M059J (cell line): Measurements from ENCODE around the gene TMEM175. TPM values are rescaled to one million over a fixed set of nuclear protein-coding genes. Genes with fewer than 3 reads are reported as not detected.

Source experiments
- DNase-seq: peaks from one replicate; pipeline ENCODE4 v3.0.0-alpha.2; 2012; ENCODE audit warnings: low read depth
- total RNA-seq: library from RNA; depleted of rRNA; stranded (reverse); fragments of >200 nt; shearing (Covaris generic); gene quantifications from 2 replicates; pipeline ENCODE4 v1.2.3, GENCODE V29; 2014; rRNA removed

TMEM175 gene, protein sequence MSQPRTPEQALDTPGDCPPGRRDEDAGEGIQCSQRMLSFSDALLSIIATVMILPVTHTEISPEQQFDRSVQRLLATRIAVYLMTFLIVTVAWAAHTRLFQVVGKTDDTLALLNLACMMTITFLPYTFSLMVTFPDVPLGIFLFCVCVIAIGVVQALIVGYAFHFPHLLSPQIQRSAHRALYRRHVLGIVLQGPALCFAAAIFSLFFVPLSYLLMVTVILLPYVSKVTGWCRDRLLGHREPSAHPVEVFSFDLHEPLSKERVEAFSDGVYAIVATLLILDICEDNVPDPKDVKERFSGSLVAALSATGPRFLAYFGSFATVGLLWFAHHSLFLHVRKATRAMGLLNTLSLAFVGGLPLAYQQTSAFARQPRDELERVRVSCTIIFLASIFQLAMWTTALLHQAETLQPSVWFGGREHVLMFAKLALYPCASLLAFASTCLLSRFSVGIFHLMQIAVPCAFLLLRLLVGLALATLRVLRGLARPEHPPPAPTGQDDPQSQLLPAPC
- 31.6 and 36.9 TPM in 2 replicates for total RNA-seq

DNA sequence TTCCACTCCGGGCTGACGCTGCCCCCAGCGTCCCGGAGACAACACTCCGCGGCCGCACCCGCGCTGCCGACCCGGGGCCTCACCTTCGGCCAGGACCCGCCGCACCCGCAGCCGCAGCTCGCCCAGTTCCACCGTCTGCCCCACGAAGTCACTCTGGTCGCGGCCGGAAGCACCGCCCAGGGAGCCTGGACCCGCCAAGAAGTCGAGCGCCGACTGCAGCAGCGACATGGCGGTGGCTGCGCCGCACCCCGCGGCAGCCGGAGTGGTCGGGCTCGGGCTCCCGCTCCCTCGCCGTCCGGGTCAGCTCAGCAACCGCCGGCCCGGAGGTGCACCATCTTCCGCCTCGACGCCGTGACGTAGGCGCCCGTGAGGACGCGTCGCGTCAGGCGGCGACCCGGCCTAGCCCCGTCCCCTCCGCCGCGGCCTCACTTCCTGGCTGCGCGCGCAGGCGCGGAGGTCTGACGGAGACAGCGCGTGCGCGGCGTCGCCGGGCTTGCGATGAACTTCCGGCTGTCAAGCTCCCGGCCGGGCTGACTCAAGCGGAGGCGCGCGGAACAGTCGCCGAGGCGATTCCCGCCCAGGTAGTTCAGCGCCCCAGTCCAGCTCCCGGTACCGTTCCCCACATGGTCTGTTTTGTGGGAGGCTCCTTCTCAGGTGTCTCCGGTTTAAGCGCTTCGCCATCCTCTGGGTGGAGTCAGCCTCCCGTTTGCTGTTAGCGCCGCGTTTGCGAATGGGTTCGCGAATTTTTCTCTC is at the start of gene TMEM175, which contains the start of gene GAK:
Gene TMEM175, plus strand, starts transcription at position 501 of the 753 bp plus-strand sequence. CDS start 15,280 bp downstream, outside the sequence.
Gene GAK, minus strand, starts transcription at position 357 of the 753 bp plus-strand sequence. Its CDS starts 129 bp downstream, at position 228.
- DNase-seq = peak; percentile 92

DNA sequence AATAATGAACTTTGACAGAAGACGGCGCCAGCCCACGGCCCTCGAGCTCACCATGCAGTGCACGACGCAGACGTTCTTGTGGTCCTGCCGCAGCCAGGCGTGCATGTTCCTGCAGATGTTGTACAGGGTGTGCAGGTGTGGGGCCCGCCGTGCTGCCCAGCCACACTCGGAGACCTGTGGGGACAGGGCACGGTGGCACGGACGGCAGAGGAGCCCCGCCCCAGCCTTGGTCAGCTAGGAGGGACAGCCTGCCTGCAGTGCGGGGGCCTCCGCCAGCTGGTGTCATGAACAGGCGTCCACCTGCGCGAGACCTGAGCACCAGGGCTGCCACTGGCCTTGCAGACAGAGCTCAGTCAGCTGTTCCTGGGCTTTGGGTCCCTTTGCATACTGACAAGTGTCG is 49.6 kb upstream of the TMEM175 start:
- no peak for DNase-seq

DNA sequence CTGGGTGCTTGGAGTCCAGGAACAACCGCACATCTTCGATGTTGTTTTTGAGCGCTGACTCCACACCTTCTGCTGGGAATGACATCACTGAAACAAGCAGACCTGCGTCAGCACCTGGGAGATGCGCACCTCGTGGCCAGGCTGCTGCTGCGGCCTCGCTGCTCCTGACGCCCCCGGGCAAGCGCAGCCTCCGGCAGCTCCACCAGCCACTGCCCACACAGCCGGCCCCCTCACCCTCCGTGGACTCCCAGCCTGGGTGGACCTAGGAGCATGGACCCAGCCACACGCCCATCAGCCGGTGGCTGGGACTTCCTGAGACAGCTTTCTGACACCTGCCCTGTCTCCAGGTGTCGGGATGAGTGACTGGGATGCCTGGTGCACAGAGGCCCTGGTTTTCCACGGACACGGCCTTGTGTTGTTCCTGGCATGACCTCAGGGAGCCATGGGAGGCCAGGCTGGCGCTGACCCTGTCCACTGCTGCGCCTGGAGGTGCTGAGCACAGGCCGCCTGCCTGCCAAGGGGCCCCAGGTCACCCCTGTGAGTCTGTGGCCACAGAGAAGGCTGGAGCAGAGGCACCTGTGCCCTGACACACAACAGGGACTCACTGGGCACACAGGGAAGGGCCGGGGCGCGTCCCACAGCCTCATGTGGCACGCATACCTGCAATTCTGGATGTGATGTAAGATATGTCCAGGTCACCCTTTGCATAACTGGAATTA is 48.7 kb upstream of the TMEM175 start:
- no peak for DNase-seq

DNA sequence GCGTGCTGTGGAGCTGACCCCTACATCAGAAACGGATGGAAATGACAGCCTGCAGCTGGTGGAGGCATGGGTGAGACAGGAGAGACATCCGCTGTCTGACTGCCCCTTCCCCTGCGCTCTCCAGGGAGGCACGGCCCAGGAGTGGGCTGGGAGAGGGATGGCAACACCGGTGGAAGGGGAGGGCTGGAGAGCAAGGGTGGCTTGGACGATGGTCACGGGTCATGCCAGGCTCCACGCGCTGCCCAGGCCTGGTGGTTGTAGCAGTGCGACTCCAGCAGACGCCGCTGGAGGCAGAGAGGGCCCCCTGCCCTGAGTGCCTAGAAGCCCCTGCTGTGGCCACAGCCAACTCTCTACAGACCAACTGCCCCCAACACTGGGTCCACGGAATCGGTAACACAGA is 48.0 kb upstream of the TMEM175 start:
- no peak for DNase-seq

DNA sequence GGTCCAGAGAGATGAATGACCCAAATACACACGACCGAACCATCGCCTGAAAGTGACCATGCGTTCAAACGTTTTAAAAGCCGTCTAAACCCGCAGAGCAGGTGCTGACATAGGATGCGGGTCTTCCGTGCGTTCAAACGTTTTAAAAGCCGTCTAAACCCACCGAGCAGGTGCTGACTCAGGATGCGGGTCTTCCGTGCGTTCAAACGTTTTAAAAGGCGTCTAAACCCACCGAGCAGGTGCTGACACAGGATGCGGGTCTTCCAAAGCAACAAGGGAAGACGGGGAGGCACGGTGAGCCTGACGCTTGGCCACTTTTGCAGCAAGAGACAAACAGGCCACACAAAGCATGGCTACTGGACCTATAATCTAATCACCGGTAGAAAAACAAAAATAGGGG is 47.4 kb upstream of the TMEM175 start:
- no peak for DNase-seq

DNA sequence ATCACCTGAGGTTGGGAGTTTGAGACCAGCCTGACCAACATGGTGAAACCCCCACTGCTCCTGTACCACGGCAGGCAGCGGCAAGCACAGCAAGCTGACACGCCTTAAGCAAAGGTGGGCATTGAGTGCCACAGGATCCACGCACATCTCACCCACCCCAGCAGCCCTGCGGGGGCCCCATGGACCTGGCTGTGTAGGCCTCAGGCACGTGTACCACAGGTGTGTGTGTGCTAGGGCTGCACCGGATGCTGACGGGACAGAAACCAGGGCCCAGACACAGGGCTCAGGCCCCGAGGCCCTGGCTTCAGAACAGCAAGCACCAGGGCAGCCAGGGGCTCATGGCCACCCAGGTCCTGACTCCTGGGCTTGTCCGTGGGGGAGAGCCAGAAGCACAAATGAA is 46.9 kb upstream of the TMEM175 start:
- no peak for DNase-seq

DNA sequence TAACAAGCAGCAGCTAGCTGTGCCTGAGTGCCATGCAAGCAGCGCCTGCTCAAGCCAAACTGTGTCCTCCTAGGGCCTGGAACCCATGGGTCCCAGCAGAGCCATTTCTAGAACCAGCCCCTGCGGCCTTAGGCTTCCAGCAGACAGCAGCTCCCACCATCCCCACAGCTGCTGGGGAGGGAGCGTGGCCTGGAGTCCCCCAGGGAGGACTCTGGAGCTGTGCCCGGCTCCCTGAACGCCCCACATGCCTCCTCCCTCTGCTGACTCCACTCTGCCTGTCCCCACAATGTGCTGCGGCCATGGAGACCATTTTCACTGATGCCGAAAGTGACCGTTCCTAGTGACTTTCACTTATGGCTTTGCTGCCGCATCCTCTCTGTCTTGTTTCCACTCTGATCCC is 46.0 kb upstream of the TMEM175 start:
- DNase-seq = no peak

DNA sequence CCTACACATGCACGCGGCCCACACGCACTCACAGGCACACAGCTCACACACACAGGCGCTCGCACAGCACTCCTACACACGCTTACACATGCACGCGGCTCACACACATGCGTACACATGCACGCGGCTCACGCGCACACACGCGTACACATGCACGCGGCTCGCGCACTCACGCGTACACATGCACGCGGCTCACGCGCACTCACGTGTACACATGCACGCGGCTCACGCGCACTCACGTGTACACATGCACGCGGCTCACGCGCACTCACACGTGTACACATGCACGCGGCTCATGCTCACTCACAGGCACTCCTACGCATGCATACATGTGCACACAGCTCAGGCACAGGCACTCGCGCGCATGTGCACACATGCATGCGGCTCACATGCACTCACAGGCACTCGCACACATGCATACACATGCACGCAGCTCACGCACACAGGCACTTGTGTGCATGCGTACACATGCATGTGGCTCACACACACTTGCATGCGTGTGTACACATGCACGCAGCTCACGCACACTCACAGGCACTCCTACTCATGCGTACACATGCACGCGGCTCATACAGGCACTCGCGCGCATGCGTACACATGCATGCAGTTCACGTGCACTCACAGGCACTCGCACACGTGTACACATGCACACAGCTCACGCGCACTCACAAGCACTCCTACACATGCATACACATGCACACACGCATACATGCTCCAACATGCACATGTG is 45.1 kb upstream of the TMEM175 start:
- DNase-seq = no peak

DNA sequence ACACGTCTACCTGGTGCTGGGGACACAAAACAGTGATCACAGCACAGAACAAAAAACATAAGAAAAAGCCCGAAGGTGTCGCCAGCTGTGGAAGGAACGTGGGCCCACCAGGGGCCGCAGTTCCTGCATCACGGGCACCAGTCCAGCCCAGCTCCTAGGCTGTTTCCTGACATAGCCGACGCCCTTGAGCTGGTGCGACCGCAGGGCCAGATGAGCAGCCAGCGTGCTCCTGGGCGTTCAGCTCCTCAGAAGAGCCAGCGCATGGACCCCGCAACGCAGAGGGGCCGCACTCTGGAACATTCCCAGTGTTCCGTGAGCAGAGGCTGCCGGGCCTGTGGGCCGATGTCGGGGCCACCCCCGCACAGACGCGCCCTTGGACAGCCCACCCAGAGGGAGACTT is 44.2 kb upstream of the TMEM175 start:
- DNase-seq = no peak

DNA sequence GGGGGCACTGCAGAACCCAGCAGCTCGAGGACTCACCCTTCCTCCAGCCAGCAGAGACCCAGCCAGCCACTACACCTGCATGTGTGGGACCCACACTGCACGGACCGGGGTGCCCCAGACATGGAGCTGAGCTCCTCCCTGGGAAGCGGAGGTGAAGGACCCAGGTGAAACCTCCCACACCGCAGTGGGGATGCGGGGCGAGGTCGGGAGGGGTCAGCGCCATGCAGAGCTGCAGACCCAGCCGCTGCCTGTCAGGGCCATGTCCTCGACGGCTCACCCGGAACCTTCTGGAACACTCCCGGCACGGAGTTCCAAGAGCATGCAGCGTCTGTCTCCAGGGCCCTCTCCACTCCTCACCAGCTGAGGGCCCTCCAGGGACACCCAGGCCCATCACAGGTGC is 42.7 kb upstream of the TMEM175 start:
- DNase-seq = no peak

DNA sequence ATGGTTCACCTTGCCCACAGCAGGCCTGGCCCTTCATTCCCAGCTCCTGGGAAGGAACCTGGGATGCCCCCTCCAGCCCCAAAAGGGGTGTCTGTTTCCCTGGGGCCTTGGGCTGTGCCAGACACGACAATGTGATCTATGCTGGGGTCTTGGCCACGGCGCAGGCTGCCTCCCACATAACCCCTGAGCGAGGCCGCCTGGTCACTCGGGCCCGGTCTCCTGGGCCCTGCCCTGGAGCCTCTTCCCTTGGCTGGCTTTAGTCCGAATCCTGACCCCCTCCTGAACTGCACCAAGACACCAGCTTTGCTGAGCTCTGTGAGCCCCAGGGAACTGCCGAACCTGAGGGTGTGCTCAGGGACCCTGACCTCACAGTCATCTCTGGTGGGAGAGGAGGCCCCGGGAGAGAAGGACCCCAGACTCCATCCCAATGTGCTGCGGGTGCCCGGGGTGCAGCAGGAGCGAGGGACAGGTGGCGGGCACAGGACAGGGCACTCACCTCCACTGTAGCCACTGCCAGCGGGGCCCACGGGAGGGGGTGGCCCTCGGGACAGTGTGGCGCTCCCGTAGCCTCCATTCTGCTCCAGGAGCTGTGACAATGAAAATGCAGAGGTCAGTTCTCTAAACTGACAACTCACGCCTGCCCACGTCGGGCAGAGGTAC is 42.1 kb upstream of the TMEM175 start:
- no peak for DNase-seq

DNA sequence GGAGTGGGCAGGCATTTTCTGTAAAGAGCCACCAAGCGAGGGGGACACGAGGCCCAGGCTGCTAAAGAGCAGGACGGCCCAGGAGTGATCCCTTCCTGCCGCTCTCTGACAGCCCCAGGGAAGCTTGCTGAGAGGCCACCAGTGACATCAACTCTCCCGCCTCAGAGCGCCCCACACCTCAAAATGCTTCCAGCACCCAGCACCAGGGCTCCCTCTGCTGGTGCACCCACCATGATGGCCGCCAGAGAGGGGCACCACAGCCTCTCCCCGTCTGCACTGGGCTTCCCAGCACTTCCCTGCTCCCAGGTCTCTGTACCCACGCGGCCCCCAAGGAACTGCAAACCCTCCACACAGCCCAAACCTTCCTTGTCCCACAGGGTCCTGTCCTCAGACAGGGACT is 40.5 kb upstream of the TMEM175 start:
- no peak for DNase-seq

DNA sequence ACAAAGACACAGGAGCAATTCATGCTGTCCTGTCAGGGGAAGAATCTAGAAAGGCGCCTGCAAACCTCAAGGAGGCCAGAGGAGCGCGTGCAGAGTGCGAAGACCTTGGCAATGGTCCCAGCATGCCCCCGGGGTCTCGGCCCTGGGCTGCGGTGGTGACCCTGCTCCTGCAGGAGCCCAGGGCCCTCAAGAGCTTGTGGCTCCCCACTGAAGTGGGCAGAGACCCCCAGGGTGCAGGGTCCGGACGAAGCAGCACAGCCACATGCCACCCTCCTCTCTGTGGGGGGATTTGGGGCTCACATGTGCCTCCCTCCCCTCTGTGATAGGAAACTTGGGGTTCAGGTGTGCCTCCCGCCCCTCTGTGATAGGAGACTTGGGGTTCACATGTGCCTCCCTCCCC is 39.5 kb upstream of the TMEM175 start:
- DNase-seq = no peak

DNA sequence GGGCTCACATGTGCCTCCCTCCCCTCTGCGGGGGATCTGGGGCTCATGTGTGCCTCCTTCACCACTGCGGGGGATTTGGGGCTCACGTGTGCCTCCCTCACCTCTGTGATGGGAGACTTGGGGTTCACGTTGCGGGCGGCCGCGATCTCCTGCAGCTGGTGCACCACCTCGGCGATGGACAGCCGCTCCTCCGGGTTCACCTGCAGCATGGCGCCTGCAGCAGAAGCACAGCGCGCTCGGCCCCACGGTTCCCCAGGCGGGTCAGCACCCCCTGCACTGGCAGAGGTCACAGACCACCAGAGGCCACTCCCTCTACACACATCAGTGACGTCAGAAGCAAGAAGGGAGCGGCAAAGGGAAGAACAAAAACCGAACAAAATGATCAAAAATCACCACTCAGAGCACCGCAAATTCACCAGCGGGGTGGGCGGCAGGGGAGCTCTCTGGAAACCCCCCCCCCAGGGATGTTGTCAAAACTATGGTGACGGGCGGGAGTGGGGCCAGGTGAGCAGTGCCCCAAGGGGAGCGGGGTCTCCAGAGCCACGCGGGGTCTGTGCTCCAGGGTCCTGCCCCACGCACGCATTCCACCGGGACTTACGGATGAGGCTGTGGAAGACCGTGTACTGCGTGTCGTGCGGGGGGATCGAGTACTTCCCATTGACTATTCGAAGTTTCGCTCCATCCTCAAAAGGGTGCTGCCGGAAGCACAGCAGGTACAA is 38.8 kb upstream of the TMEM175 start:
- no peak for DNase-seq

DNA sequence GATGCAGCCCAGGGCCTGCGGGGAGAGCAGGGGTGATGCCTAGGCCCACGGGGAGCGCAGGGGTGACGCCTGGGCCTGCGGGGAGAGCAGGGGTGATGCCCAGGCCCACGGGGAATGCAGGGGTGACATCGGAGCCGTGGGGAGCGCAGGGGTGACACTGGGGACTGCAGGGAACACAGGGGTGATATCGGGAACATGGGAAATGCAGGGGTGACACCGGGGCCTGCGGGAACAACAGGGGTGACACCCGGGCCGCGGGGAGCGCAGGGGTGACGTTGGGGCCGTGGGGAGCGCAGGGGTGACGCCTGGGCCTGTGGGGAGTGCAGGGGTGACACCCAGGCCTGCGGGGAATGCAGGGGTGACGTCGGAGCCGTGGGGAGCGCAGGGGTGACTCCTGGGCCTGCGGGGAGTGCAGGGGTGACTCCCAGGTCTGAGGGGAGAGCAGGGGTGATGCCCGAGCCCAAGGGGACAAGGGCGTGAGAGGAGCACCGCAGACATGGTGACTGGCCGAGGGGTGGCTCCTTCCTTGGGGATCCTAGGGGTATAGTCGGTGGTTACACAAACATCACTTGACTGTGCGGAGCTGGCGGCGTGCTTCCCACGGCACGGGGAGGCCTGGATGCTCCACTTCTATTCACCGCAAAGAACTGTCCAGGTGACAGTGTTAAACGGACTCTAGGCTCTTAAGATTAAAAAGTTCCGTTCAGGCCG is 38.1 kb upstream of the TMEM175 start:
- no peak for DNase-seq

DNA sequence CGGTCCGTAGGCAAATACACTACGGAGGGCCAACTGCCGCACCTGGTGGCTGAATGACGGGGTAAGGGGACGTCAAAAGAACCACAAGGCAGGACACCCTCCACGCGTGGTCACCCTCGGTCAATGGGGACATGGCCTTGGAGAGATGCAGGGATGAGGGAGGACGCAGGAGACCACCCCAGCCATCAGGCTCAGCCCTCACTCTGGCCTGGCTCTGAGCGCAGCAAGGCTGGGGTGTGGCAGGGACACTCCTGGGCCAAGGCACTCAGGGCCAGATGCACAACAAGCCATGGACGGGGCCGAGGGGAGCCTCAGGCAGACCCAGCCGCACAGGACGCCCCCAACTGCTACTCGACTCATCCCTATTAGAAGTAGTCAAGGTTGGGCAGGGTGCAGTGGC is 36.7 kb upstream of the TMEM175 start:
- DNase-seq = no peak

DNA sequence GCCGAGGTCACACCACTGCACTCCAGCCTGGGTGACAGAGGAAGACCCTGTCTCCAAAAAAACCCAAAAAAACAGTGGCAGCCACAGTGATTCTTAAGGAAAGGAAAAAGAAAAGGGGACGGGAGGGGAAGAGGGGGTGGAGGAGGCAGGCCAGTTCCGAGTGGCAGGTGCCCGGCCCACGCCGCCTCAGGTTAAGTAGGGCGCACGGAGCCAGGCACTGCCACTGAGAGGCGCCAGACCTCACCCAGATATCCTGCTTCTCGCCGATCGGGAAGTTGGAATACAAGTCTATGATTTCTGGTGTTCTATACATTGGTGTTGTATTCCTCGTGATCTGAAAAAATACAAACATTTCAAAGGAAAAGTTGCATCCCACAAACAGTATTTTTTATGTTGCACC is 36.0 kb upstream of the TMEM175 start:
- DNase-seq = no peak

DNA sequence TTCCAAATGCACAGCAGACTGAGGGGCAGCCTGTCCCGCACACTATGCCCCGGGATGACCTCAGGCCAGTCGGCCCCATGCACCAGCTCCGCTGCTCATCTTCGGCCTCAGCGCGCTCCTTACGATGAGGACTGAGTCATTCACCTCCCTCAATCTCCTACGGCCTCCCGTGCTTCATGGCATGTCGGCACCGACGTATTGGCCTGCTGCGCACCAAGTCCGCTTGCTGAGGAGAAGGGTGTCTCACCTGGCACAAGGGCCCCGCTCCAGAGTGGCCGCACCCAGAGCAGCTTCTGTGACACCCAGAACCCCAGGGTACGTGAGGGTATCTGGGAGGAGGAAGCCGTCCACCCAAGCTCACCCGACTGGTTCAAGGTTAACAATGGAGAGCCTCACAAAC is 35.6 kb upstream of the TMEM175 start:
- no peak for DNase-seq

DNA sequence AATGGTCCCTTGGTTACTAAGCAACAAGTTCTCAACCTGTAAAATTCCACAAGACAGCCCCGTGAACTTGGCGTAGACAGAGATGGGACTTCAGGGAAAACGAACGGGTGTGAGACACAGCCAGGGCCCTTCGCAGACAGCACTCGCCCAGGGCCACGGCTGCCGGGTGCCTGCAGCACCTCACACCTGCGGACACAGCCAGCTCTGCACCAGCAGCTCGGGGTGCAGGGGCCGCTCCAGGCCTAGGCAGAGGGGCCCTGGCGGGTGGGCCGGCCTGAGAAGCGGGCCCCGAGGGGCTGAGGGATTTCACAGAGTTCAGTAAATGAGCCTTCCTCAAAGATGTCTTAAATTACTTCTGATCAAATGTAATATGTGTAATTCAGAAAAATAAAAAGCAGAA is 34.1 kb upstream of the TMEM175 start:
- no peak for DNase-seq
